ENCODE measurements around the gene WDR91.

Gene WDR91

DNA sequence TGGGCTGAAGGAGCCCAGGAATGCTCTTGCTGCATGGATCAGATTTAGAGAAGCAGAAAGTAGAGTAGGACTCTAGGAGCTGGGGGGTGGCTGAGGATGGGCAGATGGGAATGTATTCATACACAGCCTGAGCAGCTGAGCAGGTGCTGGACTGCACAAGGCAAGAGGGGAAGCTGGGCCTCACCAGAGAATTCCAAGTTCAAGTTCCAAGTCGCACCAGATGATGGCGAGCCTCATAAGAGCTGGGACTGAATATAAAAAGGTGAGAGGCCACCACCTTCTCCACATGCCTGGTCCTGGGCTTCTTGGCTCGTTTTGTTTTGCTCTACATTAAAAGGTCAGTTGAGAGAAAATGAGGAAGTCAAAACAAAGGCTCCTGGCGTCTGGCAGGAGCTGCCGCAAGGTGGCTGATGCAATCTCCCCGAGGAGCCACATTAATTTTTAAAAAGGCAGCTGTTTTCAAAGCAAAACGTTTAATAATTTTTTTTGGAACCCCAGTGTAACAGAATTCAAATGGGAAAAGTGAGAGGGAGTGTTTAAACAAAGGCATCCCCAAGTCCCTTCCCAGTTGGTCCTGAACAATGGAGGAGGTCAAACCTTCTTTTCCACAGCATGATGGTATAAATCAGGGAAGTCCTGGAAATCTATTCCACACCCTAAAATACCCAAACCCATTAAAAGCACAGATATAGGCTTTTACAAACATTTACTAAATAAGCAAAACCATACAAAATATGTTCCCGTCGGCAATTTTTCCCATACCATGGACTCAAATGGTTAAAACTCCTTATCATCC lies 50.3 kb downstream of the WDR91 start:
- DNase-seq (ENCODE audit: low read depth in 3 of 3) = no peak

DNA sequence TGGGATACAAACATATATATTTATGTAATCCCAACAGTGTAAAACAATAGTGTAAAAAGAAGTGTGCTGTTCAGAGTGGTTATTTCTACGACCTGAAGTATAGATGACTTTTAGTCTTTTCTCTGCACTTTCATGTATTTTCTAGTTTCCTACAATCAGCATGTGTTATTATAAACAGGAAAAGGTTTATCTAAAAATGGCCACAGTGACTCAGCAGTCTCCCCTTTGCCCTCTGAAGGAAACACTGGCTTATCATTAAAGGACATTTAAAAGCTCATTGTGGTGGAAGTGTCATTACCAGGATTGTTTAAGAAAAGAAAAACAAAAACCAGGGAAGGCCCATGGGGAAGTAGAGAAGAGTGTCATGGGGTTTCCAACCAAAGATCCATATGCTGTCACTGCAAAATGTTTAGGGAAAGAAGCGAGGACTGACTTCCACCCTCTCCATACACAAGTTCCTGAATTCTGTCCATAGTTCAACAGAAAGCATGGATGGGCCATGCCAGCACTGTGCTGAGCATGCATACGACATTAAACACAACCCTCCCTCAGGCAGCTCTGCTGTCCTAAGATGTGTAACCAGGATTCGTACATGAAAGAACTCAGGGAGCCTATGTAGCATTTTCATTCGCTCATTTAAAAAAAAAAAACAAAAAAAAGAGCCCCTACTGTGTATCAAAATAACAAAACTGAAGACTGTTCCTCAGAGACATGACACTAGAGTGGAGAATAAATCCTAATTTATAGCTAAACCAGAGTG lies 51.0 kb downstream of the WDR91 start:
- no peak for DNase-seq (ENCODE audit: low read depth in 3 of 3)

DNA sequence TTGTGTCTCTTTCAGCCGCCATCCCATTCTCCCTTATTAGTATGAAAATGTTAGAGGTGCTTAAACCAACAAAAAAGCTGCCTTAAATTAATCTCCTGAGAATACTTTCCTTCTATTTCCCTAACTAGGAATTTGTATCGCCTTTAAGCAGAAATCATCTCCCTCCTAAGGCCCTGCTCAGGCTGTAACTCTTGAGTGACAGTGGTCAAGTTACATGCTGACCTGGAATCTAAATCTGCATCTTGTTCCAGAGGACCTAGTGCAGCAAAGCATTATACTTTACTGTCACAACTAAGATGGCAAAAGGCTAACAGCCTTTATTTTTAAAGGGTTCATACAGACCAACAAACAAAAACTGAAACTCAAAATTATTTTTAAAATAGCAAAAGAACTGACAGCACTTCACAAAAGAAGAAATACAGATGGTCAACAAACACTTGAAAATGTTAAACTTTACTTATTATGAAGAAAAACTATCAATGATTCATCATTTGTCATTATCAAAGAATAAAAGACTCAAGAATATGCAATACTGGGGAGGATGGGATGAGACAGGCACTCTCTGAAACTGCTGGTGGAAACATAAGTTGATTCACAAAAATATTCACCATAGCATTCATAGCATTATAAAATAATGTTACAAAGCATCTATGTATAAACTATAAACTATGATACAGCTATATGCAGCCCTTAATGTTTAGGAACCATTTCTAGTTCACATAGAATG lies 51.8 kb downstream of the WDR91 start:
- DNase-seq (ENCODE audit: low read depth in 3 of 3) = no peak

DNA sequence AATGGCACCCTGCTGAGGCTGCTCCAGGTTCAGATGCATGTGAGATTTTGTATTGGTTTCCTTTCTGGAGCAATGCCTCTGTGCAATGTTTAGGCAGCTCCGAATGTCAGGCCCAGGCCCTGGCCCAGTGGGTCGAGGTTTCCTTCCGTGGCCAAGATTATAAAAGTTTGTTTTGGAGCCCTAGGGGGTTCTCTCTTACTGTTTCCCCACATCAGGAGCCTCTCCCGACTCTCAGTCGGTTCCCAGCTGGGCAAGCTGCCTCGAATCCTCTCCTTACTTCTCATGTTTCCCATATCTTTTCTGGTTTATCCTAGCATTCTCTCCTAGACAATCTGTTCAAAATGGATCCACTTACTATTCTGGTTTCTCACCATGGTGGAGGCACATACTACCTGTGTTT lies 52.5 kb downstream of the WDR91 start:
- no peak for DNase-seq (ENCODE audit: low read depth in 3 of 3)

DNA sequence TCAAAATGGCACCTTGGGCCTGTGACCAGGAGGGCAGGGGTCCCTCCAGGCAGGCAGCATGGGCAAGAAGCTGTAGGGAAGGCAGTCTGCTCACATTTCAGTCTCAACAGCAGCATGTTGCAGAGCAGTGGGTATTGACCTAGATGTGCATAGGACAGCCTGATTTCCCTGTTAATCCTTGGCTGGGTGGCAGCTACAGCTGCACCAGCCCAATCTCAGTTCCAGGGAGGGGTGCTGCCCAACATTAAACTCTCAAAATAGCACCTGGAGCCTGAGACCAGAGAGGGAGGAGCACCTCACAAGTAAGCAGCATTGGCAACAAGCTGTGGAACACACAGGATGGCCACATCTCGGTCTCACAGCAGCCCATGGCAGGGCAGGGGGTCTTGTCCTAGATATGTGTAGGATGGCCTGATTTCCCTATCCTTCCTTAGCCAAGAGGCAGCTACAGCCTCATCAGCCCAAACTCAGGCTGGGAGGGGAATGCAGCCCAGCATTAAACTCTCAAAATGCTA lies 53.1 kb downstream of the WDR91 start:
- no peak for DNase-seq (ENCODE audit: low read depth in 3 of 3)

DNA sequence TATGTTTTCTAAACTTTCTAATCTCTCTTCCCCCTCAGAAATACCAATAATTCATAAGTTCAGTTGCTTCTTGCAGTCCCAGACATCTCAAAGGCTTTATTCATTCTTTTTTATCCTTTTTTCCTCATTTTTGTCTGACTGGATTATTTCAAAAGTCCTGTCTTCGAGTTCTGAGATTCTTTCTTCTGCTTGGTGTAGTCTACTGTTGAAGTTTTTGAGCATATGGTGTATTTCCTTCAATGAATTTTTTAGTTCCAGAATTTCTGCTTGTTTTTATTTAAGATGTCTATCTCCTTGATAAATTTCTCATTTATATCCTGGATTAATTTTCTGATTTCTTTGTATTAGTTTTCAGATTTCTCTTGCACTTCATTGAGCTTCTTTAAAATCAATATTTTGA lies 55.0 kb downstream of the WDR91 start:
- no peak for DNase-seq (ENCODE audit: low read depth in 3 of 3)

DNA sequence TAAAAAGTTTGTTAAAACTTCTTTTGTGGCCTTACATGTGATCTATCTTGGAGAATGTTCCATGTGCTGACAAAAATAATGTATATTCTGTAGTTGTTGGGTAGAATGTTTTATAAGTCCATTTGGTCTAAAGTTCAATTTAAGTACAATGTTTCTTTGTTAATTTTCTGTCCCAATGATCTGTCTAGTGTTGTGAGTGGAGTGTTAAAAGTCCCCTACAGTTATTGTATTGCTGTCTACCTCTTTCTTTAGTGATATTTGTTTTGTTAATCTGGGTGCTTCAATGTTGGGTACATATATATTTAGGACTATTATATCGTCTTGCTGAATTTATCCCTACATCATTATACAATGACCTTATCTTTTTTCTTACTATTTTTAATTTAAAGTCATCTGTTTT lies 56.6 kb downstream of the WDR91 start:
- DNase-seq (ENCODE audit: low read depth in 3 of 3) = no peak

DNA sequence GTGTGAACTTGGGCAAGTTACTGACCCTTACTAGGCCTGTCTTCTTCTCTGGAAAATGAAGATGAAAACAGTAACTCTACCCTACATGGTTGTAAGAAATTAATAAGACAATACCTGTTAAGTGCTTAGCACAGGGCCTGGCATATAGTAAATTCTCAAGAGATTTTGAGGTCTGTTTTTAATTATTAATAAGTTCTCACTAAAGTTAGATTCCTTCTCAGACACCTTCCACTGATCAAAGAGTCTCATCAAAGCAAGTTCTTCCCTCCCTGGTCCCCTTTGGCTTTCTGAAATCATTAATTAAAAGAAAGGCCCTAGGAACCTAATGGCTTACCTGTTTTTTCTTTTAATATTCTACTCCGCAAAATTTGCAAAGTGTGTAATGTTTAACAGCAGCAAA lies 58.9 kb downstream of the WDR91 start:
- DNase-seq (ENCODE audit: low read depth in 3 of 3) = no peak

DNA sequence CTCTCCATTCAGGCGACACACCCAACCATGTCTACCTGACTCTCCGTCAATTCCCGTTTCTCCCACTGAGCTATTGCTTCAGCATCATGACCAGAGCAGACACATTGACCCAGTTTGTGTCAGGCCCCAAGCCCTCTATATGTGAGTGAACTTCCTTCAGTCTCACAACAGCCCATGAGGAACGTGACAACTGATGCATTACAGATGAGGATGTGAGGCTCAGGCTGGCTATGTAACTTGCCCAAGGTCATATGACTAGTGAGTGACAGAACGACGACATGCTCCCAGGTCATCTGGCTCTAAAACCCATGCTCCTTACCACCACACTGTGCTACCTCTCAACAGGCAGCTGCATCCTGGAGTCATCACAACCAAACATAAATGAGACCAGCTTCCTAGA lies 59.8 kb downstream of the WDR91 start:
- DNase-seq (ENCODE audit: low read depth in 3 of 3) = no peak

DNA sequence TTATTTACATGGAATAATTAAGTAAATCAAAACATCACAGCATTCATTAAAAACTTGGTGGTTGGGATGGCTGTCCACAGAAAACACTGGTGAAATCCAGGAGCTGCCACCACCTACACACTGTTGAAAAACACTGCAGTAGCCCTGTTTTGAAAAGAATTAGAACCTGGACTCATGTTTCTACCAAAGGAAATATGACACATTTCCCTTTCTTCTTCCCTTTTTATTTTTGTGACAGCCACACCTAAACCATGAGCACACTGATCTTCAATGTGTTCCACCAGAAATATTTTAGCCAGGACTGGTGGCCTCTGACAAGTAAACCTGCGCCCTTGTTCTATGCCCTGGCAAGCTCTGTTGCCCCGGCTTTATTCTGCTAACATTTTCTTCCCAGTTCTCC lies 60.2 kb downstream of the WDR91 start:
- DNase-seq (ENCODE audit: low read depth in 3 of 3) = no peak

DNA sequence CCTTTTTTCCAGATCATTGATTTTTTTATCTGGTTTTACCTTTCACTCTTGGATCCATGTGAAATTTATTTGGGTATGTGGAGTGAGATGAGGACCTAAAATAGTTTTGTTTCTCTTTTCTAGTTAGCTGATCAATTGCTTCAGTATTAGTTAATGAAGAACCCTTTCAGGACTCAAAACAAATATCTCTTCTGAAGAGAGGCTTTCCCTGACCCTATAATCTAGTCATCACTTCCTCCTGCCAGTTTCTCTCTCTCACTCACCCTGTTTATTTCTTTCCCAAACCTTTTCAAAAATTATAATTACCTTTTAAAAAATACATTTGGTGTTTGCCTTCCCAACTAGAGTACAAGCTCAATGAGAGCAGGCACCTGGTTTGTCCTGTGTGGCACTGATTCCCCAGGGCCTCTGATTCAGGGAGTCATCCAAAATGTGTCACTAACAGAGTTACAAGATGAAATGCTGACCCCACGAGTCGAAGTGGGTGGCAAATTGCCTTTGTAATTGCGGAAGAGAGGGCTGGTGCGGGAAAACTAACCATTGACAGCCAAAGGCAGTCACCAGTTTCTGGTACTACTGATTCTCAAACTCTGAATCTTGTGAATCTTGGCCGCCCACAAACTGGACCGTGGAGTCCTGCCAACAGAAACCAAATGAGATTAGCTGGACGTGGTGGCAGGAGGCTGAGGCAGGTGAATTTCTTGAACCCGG lies 61.1 kb downstream of the WDR91 start:
- no peak for DNase-seq (ENCODE audit: low read depth in 3 of 3)

DNA sequence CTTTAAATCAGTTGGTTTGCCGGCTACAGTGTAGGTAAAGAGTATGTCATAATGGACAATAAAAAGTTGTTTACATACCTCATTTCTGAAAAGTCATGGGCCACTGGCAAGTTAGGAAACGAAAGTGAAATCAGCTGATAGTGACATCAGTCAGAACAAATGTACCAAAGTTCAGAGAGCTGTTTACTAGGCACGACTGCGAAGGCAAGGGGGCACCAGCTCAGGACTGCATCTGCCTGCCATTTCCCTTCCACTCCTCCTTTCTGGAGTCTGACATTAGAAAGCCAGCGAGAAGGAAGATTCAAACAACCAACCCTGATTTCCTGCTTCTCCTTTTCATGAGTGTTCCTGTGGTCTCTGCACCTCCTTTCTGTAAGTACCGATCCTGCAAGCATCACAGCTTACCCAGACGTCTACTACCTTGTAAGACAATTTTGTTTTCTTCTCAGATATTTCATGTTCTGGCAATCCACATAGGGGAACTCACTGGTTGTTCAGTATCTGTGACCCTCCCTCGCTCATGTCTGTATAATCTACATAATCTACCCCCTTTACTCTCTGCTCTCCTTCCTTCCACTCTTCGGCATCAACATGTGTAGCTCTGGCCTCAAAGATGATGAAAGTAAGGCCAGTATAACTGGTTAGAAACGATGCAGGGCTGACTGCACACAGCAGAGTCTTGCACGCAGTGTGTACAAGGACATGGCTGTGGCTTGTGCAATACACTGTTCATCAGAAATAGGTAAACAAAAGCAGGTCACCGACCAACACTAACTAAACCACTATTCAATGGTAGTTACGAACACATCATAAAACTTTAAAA lies 63.2 kb downstream of the WDR91 start, which contains the start of gene TMEM140:
TMEM140 (plus strand) TSS at position 174 of the 823 bp plus-strand sequence. CDS start 16,370 bp downstream, outside the sequence.
- peak in 1 of 3 donors; percentile 39 for DNase-seq (ENCODE audit: low read depth in 3 of 3)

DNA sequence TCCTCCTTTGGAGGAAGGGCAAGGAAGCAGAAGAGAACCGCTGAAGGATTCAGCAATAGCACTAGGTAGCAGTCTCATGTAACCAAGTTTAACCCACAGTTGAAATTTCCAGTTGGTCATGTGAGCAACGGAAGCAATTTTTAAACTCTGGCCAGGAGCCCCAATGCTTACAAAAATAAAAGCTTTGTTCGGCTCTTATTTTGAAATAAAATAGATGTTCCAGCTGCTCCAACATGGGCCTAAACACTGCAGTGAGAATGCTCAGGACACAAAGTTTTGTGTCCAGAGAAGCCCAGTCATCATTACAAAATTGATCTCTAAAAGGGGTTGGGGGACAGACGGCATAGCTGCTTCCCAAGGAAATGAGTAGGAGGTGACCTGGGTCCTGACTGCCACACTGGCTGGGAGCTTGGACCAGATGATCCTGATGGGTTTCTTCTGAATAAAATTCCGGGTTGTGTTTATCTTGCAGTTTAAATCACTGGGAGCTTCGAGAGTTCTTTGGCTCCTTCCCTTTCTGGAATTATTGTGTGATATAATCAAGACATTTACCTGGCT lies 63.9 kb downstream of the WDR91 start:
- DNase-seq (ENCODE audit: low read depth in 3 of 3) = no peak

DNA sequence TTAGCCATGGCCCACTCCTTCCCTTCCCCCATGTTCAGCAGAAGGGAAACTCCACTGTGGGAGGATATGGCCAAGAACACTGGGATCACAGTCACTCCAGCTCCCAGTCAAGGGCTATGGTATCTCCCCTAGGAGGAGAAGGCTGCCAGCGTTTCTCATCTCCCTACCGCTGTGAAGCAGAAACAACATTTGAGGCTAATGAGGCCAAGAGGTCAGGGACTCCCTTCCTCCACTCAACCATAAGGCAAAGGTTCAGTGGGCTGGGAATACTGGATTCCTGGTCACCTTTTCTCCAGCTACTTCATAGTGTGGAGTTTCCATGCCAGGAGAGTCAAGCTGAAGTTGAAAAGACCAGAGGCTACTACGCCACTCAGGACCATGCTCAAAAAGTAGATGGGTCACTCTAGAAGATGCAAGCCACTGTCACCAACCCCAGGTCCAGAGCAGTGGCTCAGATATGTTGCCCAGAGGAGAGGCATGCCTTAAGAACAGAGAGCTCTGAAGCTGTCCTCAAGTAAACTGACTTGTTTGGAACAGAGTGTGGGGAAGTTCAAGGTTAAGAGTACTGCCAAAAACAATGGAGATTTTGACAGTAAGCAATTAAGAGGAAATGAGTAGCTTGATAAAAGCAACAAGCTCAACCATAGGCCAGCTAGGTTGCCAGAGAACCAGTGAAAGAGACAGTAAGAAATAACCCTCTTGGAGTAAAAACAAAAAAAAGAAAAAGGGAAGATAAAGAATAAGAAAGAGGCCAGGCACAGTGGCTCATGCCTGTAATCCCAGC lies 67.2 kb downstream of the WDR91 start:
- DNase-seq (ENCODE audit: low read depth in 3 of 3) = no peak
